GM19328 (cell line): ENCODE data around the gene CDAN1.

Source experiments
- ATAC-seq: cut with Tn5 transposase; IDR thresholded peaks from one replicate; pipeline ENCODE4 v1.9.1; 2021; ENCODE audit warnings: mild to moderate bottlenecking, moderate library complexity; ENCODE audit not compliant: unreplicated experiment

The CDAN1 gene

DNA sequence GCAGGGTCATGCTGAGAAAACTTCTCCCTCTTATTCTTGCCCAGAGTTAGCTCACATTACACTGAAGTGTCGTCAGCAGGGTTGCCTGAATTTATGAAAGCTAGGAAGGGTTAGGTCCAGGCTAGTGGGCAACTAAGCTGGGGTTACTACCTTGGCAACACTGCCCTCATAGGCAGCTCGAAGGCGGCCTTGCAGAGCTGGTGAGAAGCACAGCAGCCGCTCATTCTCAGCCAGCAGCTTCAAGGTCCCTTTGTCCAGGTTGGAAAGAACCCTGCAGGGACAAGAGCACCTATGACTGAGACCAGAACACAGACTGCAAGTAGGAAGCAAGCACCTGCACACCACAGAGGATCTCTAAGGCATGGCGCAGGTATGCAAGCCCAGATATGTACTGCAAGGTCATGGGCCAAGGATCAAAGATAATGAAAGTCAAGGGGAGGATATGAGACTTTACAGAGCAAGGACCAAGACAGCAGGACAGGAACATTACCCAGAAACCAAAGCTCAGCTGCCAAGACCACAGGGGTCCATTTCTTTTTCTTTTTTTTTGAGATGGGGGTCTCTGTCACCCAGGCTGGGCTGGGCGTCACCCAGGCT is 2.8 kb downstream of the CDAN1 start:
- no peak for ATAC-seq

- no peak for ATAC-seq
Measured at GRCh38 chr15:42733027-42733426, 3.9 kb downstream of the CDAN1 start.

DNA sequence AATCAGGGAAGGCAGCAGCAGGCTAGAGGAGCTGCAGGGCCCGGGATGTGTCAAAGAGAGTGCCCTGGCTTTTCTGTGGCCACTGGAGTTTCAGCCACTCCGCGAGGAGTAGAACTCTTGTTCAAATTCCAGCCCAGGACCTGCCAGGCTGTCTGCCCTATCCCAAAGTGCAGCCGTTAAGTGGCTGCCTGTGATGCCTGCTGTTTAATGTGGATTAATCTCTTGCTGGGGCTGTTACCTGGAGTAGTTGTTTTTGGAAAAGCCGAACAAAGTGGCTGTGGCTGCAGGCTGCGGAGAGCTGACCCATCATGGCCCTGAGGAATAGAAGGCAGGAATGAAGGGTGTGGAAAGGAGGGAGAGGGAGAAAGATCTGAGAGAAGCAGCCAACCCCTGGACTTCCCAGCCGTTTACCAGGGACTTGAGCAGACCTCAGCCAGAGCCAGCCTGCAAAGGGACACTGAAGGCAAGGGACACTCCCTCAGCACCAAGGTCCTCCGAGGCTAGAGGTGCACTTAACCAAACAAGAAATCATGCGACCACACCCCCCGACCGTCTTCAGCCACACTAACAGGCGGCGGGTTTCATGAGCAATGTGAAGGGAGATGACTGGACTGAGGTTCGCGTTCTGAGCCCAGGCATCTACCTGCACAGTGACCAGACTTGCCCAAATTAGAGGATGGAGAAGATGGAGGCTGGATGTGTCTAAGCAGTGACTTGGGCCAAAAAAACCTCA is 4.7 kb downstream of the CDAN1 start:
- no peak for ATAC-seq

- ATAC-seq = no peak
Measured at GRCh38 chr15:42731461-42731860, 5.5 kb downstream of the CDAN1 start.

GRCh38 chr15:42730536-42730935 is 6.4 kb downstream of the CDAN1 start:
- ATAC-seq = no peak

DNA sequence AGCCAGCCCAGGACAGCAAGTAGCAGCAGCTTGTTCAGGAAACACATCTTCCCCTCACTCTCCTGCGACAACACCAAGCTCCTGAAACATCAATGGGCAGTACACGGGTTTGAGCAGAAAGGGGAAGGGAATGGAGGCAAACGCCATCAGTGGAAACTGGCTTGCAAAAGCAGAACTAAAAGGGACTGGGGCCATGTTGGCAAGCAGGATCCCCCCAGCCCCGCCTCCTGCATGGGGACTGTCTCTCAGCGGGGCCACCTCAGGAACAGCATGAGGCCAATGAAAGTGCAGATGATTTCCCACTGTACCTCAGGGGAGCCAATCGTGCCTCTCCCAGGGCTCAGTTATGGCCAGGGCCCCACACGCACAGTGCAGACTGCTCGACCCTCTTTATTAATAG is 6.8 kb downstream of the CDAN1 start:
- ATAC-seq = no peak

GRCh38 chr15:42729409-42729808 is 7.5 kb downstream of the CDAN1 start:
- ATAC-seq = no peak

DNA sequence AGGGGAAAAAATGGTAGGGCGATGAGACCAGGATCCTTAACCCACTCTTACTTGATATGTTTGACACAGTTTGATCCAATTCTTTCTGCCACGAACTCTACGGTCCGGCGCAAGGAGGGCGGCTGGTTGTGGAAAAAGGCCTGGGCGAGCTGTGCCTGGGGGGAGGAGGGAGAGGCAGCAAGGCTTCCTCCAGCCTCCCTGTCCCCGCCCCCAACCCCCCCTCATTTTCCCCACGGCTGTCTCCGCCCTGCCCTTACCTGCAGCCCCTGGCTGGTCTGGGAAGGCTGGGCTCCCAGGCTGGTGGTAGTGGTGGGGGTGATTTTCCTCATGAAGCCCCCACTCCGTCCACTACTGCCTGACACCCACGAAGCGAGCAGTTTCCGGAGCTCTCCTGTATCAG is 8.0 kb downstream of the CDAN1 start:
- no peak for ATAC-seq

DNA sequence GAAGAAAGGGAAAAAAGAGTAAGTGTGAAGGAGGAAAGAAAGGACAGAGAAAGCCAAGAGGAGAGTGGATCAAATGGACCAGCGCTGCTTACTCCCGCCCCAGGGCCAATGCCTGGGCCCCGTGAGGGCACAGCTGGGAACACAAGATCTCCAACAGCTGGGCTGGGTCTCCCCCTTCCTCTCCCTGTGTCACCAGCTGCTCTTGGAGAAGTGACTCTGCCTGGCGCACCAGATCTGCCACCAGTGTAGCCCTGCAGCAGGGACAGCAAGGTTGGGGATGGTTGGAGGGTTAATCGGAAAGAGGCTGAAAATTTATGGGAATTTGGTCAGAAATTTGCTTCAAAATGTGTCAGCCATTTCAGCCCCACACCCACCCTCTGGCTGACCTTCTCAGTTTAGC is 8.4 kb downstream of the CDAN1 start:
- no peak for ATAC-seq

GRCh38 chr15:42727750-42728381 is 9.1 kb downstream of the CDAN1 start:
- no peak for ATAC-seq

DNA sequence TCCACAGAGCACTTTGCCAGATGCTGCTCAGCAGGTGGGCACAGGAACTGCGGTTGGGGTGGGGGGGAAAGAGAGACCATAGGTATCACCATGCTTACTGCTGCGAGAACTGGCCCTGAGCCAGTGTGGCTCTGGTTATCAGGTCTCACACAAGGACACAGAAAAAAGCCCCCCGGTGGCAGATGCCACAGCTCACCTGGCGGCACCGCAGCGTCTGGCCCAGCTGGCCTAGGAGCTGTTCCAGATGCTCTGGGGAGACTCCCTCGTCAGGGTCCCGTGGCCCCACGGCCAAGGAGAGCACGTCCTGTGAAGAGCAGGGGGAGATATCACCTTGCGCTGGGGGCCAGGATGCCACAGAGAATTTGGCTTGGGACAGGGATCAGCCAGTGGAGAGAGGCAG is 10.8 kb downstream of the CDAN1 start:
- no peak for ATAC-seq

GRCh38 chr15:42725331-42725903 is 11.5 kb downstream of the CDAN1 start:
- no peak for ATAC-seq

DNA sequence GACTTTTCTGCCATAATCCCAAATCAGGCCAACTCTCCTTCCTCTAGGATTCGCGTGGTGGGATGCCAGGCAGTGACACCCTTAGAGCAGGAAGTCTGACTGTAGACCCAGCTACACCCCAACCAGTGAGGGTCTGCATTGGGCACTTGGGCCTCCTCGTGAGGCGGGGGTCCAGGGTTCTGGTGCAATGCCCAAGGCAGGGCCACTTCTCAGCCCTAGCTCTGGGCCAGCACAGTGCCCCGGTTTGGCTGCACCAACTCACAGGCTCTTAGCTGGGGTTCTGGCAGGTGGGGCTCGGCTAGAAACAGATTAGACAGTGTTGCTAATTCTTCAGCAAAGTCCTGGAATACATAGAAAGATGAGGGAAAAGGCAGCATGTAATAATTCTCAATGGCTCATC is 12.7 kb downstream of the CDAN1 start:
- ATAC-seq = no peak

DNA sequence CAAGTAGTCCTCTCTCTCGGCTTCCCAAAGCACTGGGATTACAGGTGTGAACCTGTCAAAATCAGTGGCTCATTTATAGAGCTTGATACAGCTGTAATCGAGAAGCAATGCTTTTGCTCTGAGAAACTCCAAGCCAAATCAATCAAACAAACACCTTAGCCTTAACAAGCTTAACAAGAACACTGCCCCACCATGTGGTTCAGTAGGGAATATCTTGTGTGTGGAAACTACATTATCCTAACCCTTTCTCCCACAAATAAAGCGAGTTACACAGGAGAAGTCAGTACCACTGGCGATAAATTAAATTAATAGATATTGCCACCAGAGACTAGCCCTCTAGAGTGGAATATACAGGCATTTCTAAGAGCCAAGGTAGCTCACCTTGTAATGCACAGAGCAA is 13.9 kb downstream of the CDAN1 start:
- ATAC-seq = no peak

- ATAC-seq = no peak
Measured at GRCh38 chr15:42721916-42722315, 15.0 kb downstream of the CDAN1 start.

GRCh38 chr15:42721016-42721415 is 15.9 kb downstream of the CDAN1 start:
- ATAC-seq = no peak

- no peak for ATAC-seq
Measured at GRCh38 chr15:42720071-42720470, 16.9 kb downstream of the CDAN1 start.

- ATAC-seq = no peak
Measured at GRCh38 chr15:42719043-42719442, 17.9 kb downstream of the CDAN1 start.

DNA sequence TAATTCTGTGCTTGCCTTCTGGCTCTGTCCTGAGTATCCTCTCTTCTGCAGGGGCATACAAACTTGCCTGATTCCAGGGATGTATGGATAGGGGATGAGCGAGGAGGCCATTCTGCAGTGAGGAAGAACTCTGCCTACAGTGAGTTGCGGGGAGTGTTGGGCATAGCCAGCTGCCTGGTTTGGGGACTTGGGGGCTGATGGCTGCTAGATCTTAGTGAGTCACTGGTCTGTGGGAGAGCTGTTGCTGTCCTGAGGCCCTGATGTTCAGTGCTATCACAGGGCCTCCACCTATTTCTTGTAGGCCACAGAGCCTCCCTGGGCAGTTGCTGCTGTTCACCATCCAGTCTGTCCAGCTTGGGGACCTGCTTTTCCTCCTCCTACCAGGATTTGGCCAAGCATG is 20.3 kb downstream of the CDAN1 start:
- no peak for ATAC-seq

DNA sequence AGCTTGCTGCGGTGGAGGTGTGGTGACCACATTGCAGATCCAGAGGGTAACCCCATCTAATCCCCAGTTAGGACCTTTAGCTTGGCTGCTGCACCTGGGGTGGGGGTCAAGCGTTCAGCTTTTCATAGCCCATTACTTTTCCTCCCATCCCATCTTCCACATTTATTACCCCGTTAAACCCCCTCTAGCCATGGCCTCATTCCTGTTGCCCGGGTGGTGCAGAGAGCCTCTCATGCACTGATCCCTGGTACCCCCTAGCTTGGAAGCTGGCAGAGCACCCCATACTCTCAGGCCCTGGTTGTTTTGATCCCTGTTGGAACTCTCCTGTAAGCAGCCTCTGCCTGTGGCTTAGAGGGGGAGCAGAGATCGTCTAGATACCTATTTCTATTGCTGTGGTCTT is 20.8 kb downstream of the CDAN1 start:
- no peak for ATAC-seq

DNA sequence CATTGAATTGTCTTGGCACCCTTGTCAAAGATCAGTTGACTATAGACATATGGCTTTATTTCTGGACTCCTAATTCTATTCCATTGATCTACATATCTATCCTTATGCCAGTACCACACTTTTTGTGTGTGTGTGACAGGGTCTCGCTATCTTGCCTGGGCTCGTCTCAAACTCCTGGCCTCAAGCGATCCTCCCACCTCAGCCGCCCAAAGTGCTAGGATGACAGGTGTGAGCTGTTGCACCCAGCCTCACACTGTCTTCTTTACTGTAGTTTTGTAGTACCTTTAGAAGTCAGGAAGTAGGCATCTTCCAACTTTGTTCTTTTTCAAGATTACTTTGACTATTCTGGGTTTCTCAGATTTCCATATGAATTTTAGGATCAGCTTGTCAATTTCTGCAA is 24.3 kb downstream of the CDAN1 start:
- no peak for ATAC-seq

GRCh38 chr15:42711746-42712145 is 25.2 kb downstream of the CDAN1 start:
- no peak for ATAC-seq
